ENCODE measurements around the gene RABGAP1L. TPM values are rescaled to one million over a fixed set of nuclear protein-coding genes. Genes with fewer than 3 reads are reported as not detected.

RABGAP1L gene
- total RNA-seq, 2 donors from 2014 or later = 51.4 to 124 TPM

DNA sequence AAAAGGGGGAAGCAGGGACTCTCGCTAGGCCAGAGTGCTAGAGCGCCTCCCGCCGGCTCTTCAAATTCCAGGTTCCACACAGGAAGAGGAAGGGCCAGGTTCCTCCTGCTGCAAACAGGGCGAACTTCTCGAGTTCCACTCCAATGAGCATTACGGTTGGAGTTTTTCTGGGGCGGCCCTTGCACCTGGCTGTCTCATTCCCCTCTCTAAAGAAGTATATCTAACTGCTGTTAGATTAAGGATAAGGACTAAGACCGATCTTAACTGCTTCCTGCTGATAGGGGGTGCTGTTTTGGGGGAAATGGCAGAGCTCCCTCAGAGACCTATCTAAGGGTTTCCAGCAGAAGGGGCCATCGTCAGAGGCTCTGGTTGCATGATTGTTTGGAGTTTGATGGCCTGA is 138.0 kb downstream of the RABGAP1L start:
- TF ChIP-seq, protein P1, sequence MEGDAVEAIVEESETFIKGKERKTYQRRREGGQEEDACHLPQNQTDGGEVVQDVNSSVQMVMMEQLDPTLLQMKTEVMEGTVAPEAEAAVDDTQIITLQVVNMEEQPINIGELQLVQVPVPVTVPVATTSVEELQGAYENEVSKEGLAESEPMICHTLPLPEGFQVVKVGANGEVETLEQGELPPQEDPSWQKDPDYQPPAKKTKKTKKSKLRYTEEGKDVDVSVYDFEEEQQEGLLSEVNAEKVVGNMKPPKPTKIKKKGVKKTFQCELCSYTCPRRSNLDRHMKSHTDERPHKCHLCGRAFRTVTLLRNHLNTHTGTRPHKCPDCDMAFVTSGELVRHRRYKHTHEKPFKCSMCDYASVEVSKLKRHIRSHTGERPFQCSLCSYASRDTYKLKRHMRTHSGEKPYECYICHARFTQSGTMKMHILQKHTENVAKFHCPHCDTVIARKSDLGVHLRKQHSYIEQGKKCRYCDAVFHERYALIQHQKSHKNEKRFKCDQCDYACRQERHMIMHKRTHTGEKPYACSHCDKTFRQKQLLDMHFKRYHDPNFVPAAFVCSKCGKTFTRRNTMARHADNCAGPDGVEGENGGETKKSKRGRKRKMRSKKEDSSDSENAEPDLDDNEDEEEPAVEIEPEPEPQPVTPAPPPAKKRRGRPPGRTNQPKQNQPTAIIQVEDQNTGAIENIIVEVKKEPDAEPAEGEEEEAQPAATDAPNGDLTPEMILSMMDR (IDR thresholded peaks at IDR 0.05) = no peak
- TF ChIP-seq POLR2A (IDR thresholded peaks at IDR 0.05) = no peak
- 86 to 88% methylated on average over 10 of the region's 10 CpGs for WGBS, 2 donors
- intact Hi-C loops (cut with DNase I) = no loop called here
- DNase-seq (no peak), ATAC-seq (no peak)
- H3K27me3 ChIP-seq = no peaks in the 10 kb centered on the region
- H3K4me3 ChIP-seq = no peak overlapping the region
- H3K36me3 ChIP-seq (replicated peaks in 1 of 2; ENCODE audit: insufficient read depth in 1 of 2, low read depth in 2 of 2) = no peaks in the 10 kb centered on the region
- peaks cover 0 to 12% (median 4%) of the 10 kb centered on the region in 3 donors for H3K9me3 ChIP-seq
- H3K4me1 ChIP-seq = no peaks in the 10 kb centered on the region
- no peak overlapping the region for H3K27ac ChIP-seq

DNA sequence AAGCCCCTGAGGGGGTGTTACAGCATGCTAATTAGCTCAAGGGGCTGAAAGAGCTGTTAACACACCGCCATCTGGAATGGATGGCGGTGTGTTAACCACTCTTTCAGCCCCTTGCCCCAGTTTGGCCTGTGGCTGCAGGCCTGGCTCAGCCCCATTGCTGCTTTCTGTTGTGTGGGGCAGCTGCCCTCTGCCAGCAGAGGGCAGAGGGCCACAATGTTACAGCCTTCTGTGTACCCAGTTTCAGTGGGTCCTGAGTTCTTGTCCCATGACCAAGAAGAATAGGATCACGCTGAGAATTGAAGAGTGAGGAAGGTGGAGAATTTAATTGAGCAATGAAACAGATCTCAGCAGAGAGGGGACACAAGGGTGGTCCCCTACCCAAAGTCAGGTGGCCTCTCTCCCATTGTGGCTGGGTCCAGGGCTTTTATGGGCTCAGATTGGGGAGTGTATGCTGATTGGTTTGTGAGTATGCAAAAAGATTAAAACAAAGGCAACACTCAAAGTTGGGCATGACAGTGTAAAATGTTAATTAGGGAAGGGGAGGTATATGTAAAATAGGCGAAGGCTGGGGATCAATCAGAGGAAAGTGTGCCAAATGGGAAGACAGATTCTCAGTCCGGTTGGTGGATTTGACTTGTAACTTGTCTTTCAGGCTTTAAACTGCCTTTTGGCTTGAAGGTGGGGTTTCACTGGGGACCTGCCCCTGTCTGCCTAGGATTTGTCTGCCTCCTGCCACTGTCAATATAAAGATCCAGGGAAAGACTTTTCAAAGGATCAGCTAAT is 142.2 kb downstream of the RABGAP1L start:
- intact Hi-C loops (cut with DNase I) = no loop called here
- no peaks in the 10 kb centered on the region for H3K4me1 ChIP-seq
- WGBS, 2 donors = 84 to 93% methylated on average over 3 to 5 of the region's 5 CpGs
- TF ChIP-seq POLR2A (IDR thresholded peaks at IDR 0.05) = no peak
- TF ChIP-seq, protein P1 (IDR thresholded peaks at IDR 0.05) = no peak
- no peak overlapping the region for H3K27ac ChIP-seq
- peaks cover 0 to 12% (median 4%) of the 10 kb centered on the region in 3 donors for H3K9me3 ChIP-seq
- ATAC-seq (no peak), DNase-seq (no peak)
- no peaks in the 10 kb centered on the region for H3K27me3 ChIP-seq
- H3K4me3 ChIP-seq = no peak overlapping the region
- no peaks in the 10 kb centered on the region for H3K36me3 ChIP-seq (replicated peaks in 1 of 2; ENCODE audit: insufficient read depth in 1 of 2, low read depth in 2 of 2)

DNA sequence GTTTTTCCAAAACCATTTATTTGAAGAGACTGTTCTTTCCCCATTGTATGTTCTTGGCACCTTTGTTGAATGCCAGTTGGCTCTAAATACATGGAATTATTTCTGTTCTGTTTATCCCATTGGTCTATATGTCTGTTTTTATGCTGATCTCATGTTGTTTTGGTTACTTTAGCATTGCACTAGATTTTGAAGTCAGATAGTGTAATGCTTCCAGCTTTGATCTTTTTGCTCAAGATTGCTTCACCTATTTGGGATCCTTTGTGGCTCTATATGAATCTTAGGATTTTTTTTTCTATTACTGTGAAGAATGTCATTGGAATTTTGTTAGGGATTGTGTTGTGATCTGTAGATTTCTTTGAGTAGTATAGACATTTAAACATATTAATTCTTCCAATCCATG is 149.3 kb downstream of the RABGAP1L start:
- DNase-seq (no peak), ATAC-seq (no peak)
- Histone ChIP-seq H3K9me3 (peaks cover 0 to 14% (median 0%) of the 10 kb centered on the region in 3 donors), H3K27ac (no peak overlapping the region), H3K36me3 (replicated peaks in 1 of 2; ENCODE audit: insufficient read depth in 1 of 2, low read depth in 2 of 2) (no peaks in the 10 kb centered on the region), H3K27me3 (no peaks in the 10 kb centered on the region), H3K4me3 (no peak overlapping the region), H3K4me1 (no peaks in the 10 kb centered on the region)
- no peak for TF ChIP-seq POLR2A (IDR thresholded peaks at IDR 0.05)
- TF ChIP-seq, protein P1 (IDR thresholded peaks at IDR 0.05) = no peak
- intact Hi-C loops (cut with DNase I) = no loop called here

DNA sequence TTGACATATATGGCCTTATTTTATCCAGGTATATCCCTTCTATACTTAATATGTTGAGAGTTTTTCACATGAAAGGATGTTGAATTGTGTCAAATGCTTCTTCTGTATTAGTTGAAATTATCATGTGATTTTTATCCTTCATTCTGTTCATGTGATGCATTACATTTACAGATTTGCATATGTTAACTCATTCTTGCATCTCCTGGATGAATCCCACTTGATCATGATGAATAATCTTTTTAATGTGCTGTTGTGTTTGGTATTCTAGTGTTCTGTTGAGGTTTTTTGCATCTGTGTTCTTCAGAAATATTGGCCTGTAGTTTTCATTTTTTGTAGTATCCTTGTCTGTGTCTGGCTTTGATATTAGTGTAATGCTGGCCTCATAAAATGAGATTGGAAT is 150.2 kb downstream of the RABGAP1L start:
- H3K36me3 ChIP-seq (replicated peaks in 1 of 2; ENCODE audit: insufficient read depth in 1 of 2, low read depth in 2 of 2) = no peaks in the 10 kb centered on the region
- no peak overlapping the region for H3K4me3 ChIP-seq
- H3K27me3 ChIP-seq = no peaks in the 10 kb centered on the region
- H3K4me1 ChIP-seq = no peaks in the 10 kb centered on the region
- DNase-seq (no peak), ATAC-seq (no peak)
- no peak for TF ChIP-seq POLR2A (IDR thresholded peaks at IDR 0.05)
- TF ChIP-seq, protein P1 (IDR thresholded peaks at IDR 0.05) = no peak
- H3K9me3 ChIP-seq = peaks cover 0 to 14% (median 0%) of the 10 kb centered on the region in 3 donors
- H3K27ac ChIP-seq = no peak overlapping the region
- intact Hi-C loops (cut with DNase I) = no loop called here

DNA sequence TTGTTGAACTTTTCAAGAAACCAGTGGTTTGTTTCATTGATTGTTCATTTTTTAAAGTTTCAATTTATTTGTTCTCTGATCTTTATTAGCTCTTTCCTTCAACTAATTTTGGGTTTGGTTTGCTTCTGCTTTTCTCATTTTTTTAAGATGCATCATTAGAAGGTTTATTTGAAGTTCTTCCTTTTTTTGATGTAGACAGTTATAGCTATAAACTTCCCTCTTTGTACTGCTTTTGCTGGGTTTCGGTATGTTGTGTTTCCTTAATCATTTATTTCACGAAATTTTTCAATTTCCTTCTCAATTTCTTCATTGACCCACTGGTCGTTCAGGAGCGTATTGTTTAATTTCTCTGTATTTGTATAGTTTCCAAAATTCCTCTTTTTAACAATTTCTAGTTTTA is 155.1 kb downstream of the RABGAP1L start:
- no peak for ATAC-seq
- H3K9me3 ChIP-seq = peaks cover 0 to 20% (median 0%) of the 10 kb centered on the region in 3 donors
- intact Hi-C loops (cut with DNase I) = no loop called here
- H3K27me3 ChIP-seq = no peaks in the 10 kb centered on the region
- H3K36me3 ChIP-seq (replicated peaks in 1 of 2; ENCODE audit: insufficient read depth in 1 of 2, low read depth in 2 of 2) = no peaks in the 10 kb centered on the region
- no peak overlapping the region for H3K27ac ChIP-seq
- WGBS, 2 donors = 91 to 95% methylated on average over 4 of the region's 4 CpGs
- TF ChIP-seq POLR2A (IDR thresholded peaks at IDR 0.05) = no peak
- TF ChIP-seq, protein P1 (IDR thresholded peaks at IDR 0.05) = no peak
- no peaks in the 10 kb centered on the region for H3K4me1 ChIP-seq
- no peak overlapping the region for H3K4me3 ChIP-seq
- no peak for DNase-seq

Measured in body of pancreas (tissue), 4 donors.